ENCODE data around the gene CXCL8. TPM values are rescaled to one million over a fixed set of nuclear protein-coding genes. Genes with fewer than 3 reads are reported as not detected.

CXCL8 gene
- total and polyA plus RNA-seq, 2 donors (not counting 3 experiments of a cell fraction or from before 2014, with no cell fraction given) = 6.4 to 12.6 TPM

DNA sequence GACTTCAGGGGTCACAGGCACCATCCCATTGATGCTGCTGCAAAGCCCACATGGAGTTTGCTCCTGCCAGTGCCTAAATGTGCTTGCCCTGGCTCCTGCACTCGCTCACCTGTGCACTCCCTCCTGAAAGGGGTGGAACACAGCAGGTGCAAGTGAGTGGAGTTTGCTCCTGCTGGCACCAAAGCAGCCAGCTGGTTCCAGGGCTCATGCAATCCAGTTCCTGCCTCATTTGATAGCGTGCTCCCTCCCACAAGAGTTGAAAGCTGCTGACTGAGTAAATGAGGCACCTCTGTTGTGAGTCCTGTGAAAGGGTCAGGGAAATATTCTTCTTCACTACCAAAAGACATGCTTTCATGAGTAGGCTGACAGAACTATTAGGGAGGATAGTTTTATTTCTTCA is 30.5 kb downstream of the CXCL8 start:
- no peak overlapping the region for H2AFZ ChIP-seq (ENCODE audit: low read depth, low read length)
- no peaks in the 10 kb centered on the region for H3K9me1 ChIP-seq (replicated peaks; ENCODE audit: control insufficient read depth, extremely low read depth, insufficient read depth, low read length)
- H3K4me3 ChIP-seq (replicated peaks in 1 of 3; ENCODE audit: insufficient read depth in 1 of 3, low read depth in 1 of 3, low read length in 3 of 3) = no peak overlapping the region
- H3K36me3 ChIP-seq (ENCODE audit: control insufficient read depth in 2 of 2, extremely low read depth in 1 of 2, insufficient read depth in 2 of 2, low read length in 2 of 2) = no peaks in the 10 kb centered on the region
- H3K9ac ChIP-seq (replicated peaks; ENCODE audit: extremely low read depth, insufficient read depth, low read length) = no peak overlapping the region
- dilution Hi-C loops (cut with MboI; ENCODE audit: extremely low pct_ligation_motif_present, low sequenced_read_pairs) = no loop called here
- DNase-seq (ENCODE audit: low read depth, low spot score) (no peak), FAIRE-seq (no peak)
- no peaks in the 10 kb centered on the region for H3K79me2 ChIP-seq (ENCODE audit: control insufficient read depth, insufficient read depth, low read length)
- H3K9me3 ChIP-seq (replicated peaks; ENCODE audit: control insufficient read depth, insufficient read depth, low read length) = no peaks in the 10 kb centered on the region
- H3K27me3 ChIP-seq (ENCODE audit: control insufficient read depth in 2 of 2, insufficient read depth in 2 of 2, low read length in 2 of 2) = no peaks in the 10 kb centered on the region
- H4K20me1 ChIP-seq (replicated peaks; ENCODE audit: control insufficient read depth, extremely low read depth, insufficient read depth, low read length) = no peaks in the 10 kb centered on the region
- no peak for TF ChIP-seq FOS (IDR thresholded peaks at IDR 0.05; ENCODE audit: borderline replicate concordance, insufficient read depth, low read length)
- TF ChIP-seq GATA2 (IDR thresholded peaks at IDR 0.05; ENCODE audit: insufficient read depth, insufficient read length, low read depth, low read length) = no peak
- TF ChIP-seq JUN (IDR thresholded peaks at IDR 0.05; ENCODE audit: borderline replicate concordance, insufficient read depth, insufficient read length, low read depth) = no peak
- TF ChIP-seq EZH2 (IDR thresholded peaks at IDR 0.05; ENCODE audit: borderline replicate concordance, low read depth, low read length, severe bottlenecking) = no peak
- TF ChIP-seq POLR2A (IDR thresholded peaks at IDR 0.05; ENCODE audit: low read depth, low read length) = no peak
- TF ChIP-seq POLR2AphosphoS5 (IDR thresholded peaks at IDR 0.05; ENCODE audit: insufficient read depth, low read depth, low read length) = no peak
- TF ChIP-seq CTCF (IDR thresholded peaks at IDR 0.05; ENCODE audit: extremely low read depth in 1 of 2, insufficient read depth in 1 of 2, low read depth in 1 of 2, low read length in 2 of 2) = no peak
- no peak for TF ChIP-seq MYC (IDR thresholded peaks at IDR 0.05; ENCODE audit: low read depth, low read length)
- no peak for TF ChIP-seq MAX (IDR thresholded peaks at IDR 0.05; ENCODE audit: insufficient read depth, insufficient read length)
- H3K4me1 ChIP-seq (ENCODE audit: control insufficient read depth, extremely low read depth, insufficient read depth, low read length) = peaks cover 13% of the 10 kb centered on the region
- ChIA-PET CTCF (no interaction called here), POLR2A (no interaction called here)
- H3K4me2 ChIP-seq (ENCODE audit: insufficient read depth, low read length) = no peak overlapping the region
- intact Hi-C loops (cut with micrococcal nuclease) = no loop called here
- no peak overlapping the region for H3K27ac ChIP-seq (ENCODE audit: insufficient read depth, low read depth, low read length)
- no TSS peak for BruUV-seq (replicated peaks)
